GM19240 (cell line): Measurements from ENCODE around the gene NDUFS3.
"Not testable (repeated sequence)": the region's sequence is repeated elsewhere in the genome, so short reads cannot be mapped to it uniquely, and the experiment has no call there.

Source experiments
- DNase-seq: peaks from one replicate; pipeline ENCODE4 v3.0.0; 2011; ENCODE audit warnings: low spot score; ENCODE audit not compliant: insufficient read length

The NDUFS3 gene

GRCh38 chr11:47578524-47579494 lies at the start of gene NDUFS3, which contains the start of gene KBTBD4:
TSS of gene NDUFS3 (plus strand) at chr11:47579074. CDS start at chr11:47579092, 18 bp downstream.
TSS of gene KBTBD4 (minus strand) at chr11:47578970. CDS start at chr11:47578951, 19 bp downstream.
- peak; percentile 84 for DNase-seq

GRCh38 chr11:47529951-47530350 lies 48.9 kb upstream of the NDUFS3 start:
- no peak for DNase-seq

- not testable (repeated sequence) for DNase-seq
These were observed 48.2 kb upstream of the NDUFS3 start for GRCh38 chr11:47530721-47531120.

GRCh38 chr11:47531666-47532065 lies 47.2 kb upstream of the NDUFS3 start:
- DNase-seq, result no peak

- no peak for DNase-seq
These were observed 46.2 kb upstream of the NDUFS3 start for GRCh38 chr11:47532597-47533213.

GRCh38 chr11:47533690-47534151 lies 45.2 kb upstream of the NDUFS3 start:
- DNase-seq, result no peak

GRCh38 chr11:47534704-47535251 lies 44.1 kb upstream of the NDUFS3 start:
- DNase-seq, result no peak

GRCh38 chr11:47536915-47537314 lies 42.0 kb upstream of the NDUFS3 start:
- DNase-seq, result no peak

- no peak for DNase-seq
These were observed 39.9 kb upstream of the NDUFS3 start for GRCh38 chr11:47538741-47539565.

- no peak for DNase-seq
These were observed 39.2 kb upstream of the NDUFS3 start for GRCh38 chr11:47539681-47540039.

GRCh38 chr11:47541070-47541469 lies 37.8 kb upstream of the NDUFS3 start:
- DNase-seq, result no peak

- DNase-seq, result no peak
These were observed 33.6 kb upstream of the NDUFS3 start for GRCh38 chr11:47545298-47545697.

- DNase-seq, result not testable (repeated sequence)
These were observed 32.6 kb upstream of the NDUFS3 start for GRCh38 chr11:47546274-47546673.

GRCh38 chr11:47550288-47551047 lies 28.4 kb upstream of the NDUFS3 start:
- DNase-seq, result no peak

GRCh38 chr11:47551086-47551485 lies 27.8 kb upstream of the NDUFS3 start:
- DNase-seq, result no peak

GRCh38 chr11:47552056-47552565 lies 26.8 kb upstream of the NDUFS3 start:
- no peak for DNase-seq

- DNase-seq, result peak; percentile 88
These were observed 26.1 kb upstream of the NDUFS3 start, which contains the start of gene CELF1 for GRCh38 chr11:47552566-47553405. TSS of gene CELF1 (minus strand) at chr11:47553132. CDS start at chr11:47499523, 53,609 bp downstream.

- no peak for DNase-seq
These were observed 25.5 kb upstream of the NDUFS3 start for GRCh38 chr11:47553406-47553743.

GRCh38 chr11:47557004-47557403 lies 21.9 kb upstream of the NDUFS3 start:
- DNase-seq, result not testable (repeated sequence)
